GM12878 (cell line): ENCODE measurements around the gene RGS18. TPM values are rescaled to one million over a fixed set of nuclear protein-coding genes. Genes with fewer than 3 reads are reported as not detected.
"Not testable (repeated sequence)": the region's sequence is repeated elsewhere in the genome, so short reads cannot be mapped to it uniquely, and the experiment has no call there.

Source experiments
- ATAC-seq: fragments of 200-7000 bp; cut with Tn5 transposase; 3 replicates; pipeline ENCODE4 v1.9.1; 2020; ENCODE audit warnings: mild to moderate bottlenecking, moderate library complexity
- BruUV-seq: library from RNA; stranded (reverse); fragments of 400-500 nt; replicated peaks from 2 replicates; lab custom pipeline; 2021; lab: Mats Ljungman, UMichigan
- CTCF ChIA-PET: fragments of 300-600 bp; sonication (Branson Sonifier 250); formaldehyde crosslinking; extraction: SDS; loops from one replicate; lab custom pipeline; 2021; ENCODE audit warnings: inconsistent platforms; lab: Yijun Ruan, JAX
- POLR2A ChIA-PET: fragments of 350-600 bp; formaldehyde crosslinking; extraction: SDS; loops from one replicate; lab custom pipeline; 2021; ENCODE audit warnings: inconsistent platforms; lab: Charles Lee
- RAD21 ChIA-PET: fragments of 300-600 bp; sonication (Branson Sonifier 250); formaldehyde crosslinking; loops from one replicate; lab custom pipeline; 2023; ENCODE audit warnings: antibody characterized with exemption; ENCODE audit not compliant: unreplicated experiment; lab: Charles Lee
- SMC1A ChIA-PET: fragments of 300-600 bp; sonication (Branson Sonifier 250); formaldehyde crosslinking; loops from one replicate; lab custom pipeline; 2023; ENCODE audit not compliant: unreplicated experiment, uncharacterized antibody; lab: Charles Lee
- DNase-seq: peaks from one replicate; pipeline ENCODE4 v3.0.0-alpha.2; 2011; ENCODE audit warnings: low read depth, low spot score
- FAIRE-seq: peaks from 3 replicates; lab custom pipeline; 2011; peaks lifted over from hg19 to GRCh38; lab: Jason Lieb, UNC
- H2AFZ ChIP-seq: 2 replicates; pipeline ENCODE4 v1.6.0; 2011; ENCODE audit warnings: low read depth, low read length, control low read depth; ENCODE audit not compliant: control insufficient read depth
- H3K27ac ChIP-seq: 2 replicates; pipeline ENCODE4 v1.5.1; 2011; ENCODE audit warnings: control low read depth; ENCODE audit not compliant: control insufficient read depth, insufficient read depth
- H3K27me3 ChIP-seq, 2 experiments: replicated peaks in 1 of 2; 2 replicates each; pipeline versions ENCODE4 v1.6.0 to v1.6.1; 2011; ENCODE audit warnings: low read length in 1 of 2; ENCODE audit not compliant: control insufficient read depth in 2 of 2, insufficient read depth in 2 of 2
- H3K36me3 ChIP-seq, 2 experiments: 2 replicates each; pipeline ENCODE4 v1.5.1; 2011; ENCODE audit warnings: low read length in 1 of 2; ENCODE audit not compliant: control insufficient read depth in 2 of 2, insufficient read depth in 2 of 2
- H3K4me1 ChIP-seq: 2 replicates; pipeline ENCODE4 v1.6.1; 2011; ENCODE audit warnings: mild to moderate bottlenecking, low read length, moderate library complexity, mixed read lengths; ENCODE audit not compliant: control insufficient read depth, insufficient read depth
- H3K4me2 ChIP-seq: 2 replicates; pipeline ENCODE4 v1.6.0; 2011; ENCODE audit warnings: control low read depth; ENCODE audit not compliant: control insufficient read depth, insufficient read depth
- H3K4me3 ChIP-seq: fragments of 200-600 bp; sonication (generic); 2 replicates; pipeline ENCODE4 v1.5.1; 2016
- H3K79me2 ChIP-seq: 2 replicates; pipeline ENCODE4 v1.6.0; 2011; ENCODE audit warnings: low read length; ENCODE audit not compliant: control insufficient read depth, insufficient read depth
- H3K9ac ChIP-seq: 2 replicates; pipeline ENCODE4 v1.8.0; 2011; ENCODE audit warnings: low read length, control low read depth, mixed read lengths; ENCODE audit not compliant: control insufficient read depth, insufficient read depth
- H3K9me3 ChIP-seq: replicated peaks from 3 replicates; pipeline ENCODE4 v1.5.1; 2011; ENCODE audit warnings: mild to moderate bottlenecking, low read length; ENCODE audit not compliant: control insufficient read depth, insufficient read depth
- H4K20me1 ChIP-seq: 2 replicates; pipeline ENCODE4 v1.6.0; 2011; ENCODE audit not compliant: control insufficient read depth, insufficient read depth
- E4F1 ChIP-seq: fragments of 450-650 bp; IDR thresholded peaks from 2 replicates; pipeline ENCODE4 v1.6.1; 2018; ENCODE audit warnings: borderline replicate concordance, mild to moderate bottlenecking; ENCODE audit not compliant: partially characterized antibody
- NR2F1 ChIP-seq: fragments of 450-650 bp; conservative IDR thresholded peaks from 2 replicates; pipeline ENCODE4 v1.6.1; 2017; ENCODE audit warnings: mild to moderate bottlenecking
- PAX5 ChIP-seq: IDR thresholded peaks from 2 replicates; pipeline ENCODE4 v1.6.1; 2011; ENCODE audit warnings: low read depth, low read length, borderline replicate concordance
- POLR2AphosphoS2 ChIP-seq: IDR thresholded peaks from 2 replicates; pipeline ENCODE4 v1.6.1; 2011; ENCODE audit warnings: low read depth, mild to moderate bottlenecking, low read length, improper control_type of control experiment, moderate library complexity
- RAD21 ChIP-seq: IDR thresholded peaks from 2 replicates; pipeline ENCODE4 v1.6.1; 2011; ENCODE audit warnings: mild to moderate bottlenecking, low read depth, low read length, moderate library complexity; ENCODE audit not compliant: insufficient read depth
- SP1 ChIP-seq: IDR thresholded peaks from one replicate; pipeline ENCODE4 v1.6.1; 2011; ENCODE audit warnings: low read depth, low read length
- SREBF1 ChIP-seq: IDR thresholded peaks from 2 replicates; pipeline ENCODE4 v1.6.1; 2012; ENCODE audit warnings: mild to moderate bottlenecking, low read length
- TBL1XR1 ChIP-seq: IDR thresholded peaks from 2 replicates; pipeline ENCODE4 v1.6.1; 2012; ENCODE audit warnings: low read depth, low read length, improper control_type of control experiment
- ZBED1 ChIP-seq: IDR thresholded peaks from 2 replicates; pipeline ENCODE4 v1.6.1; 2016; ENCODE audit warnings: borderline replicate concordance
- WGBS: methylation state at CpG from one replicate; pipeline ENCODE4 v1.1.6; 2016; ENCODE audit warnings: low lambda C conversion rate; ENCODE audit not compliant: insufficient replicate concordance, insufficient coverage; ENCODE audit errors: missing lambda C conversion rate; 5-methylcytosine and 5-hydroxymethylcytosine counted together
- in situ Hi-C: fragments of 300-500 bp; cut with MboI; formaldehyde crosslinking; loops from 9 replicates; pipeline ENCODE4 v1.14.3; 2018; ENCODE audit warnings: mixed read lengths
- intact Hi-C: fragments of 100-400 bp; cut with micrococcal nuclease; formaldehyde crosslinking; loops from one replicate; pipeline ENCODE4 v1.14.2; 2022; ENCODE audit not compliant: unreplicated experiment
- polyA plus RNA-seq, 11 experiments: library from polyadenylated mRNA; depleted of rRNA in 4 of 11; unstranded in 6 of 11; stranded (reverse) in 5 of 11; fragments of >200 nt; fragmentation: Nextera tagmentation in 4 of 11; fragmentation: Illumina TruSeq in 1 of 11; extraction: Ambion mirVana in 4 of 11; extraction: Trizol in 1 of 11; gene quantifications; 1 replicate in 1 of 11; 2 replicates in 10 of 11; pipeline versions ENCODE4 v1.2.1 to v1.2.3, GENCODE V29; 2011 to 2016; ENCODE audit warnings: inconsistent platforms in 2 of 11, missing spikeins in 2 of 11, low read depth in 1 of 11
- total RNA-seq, 4 experiments: library from RNA; depleted of rRNA in 3 of 4; stranded (reverse); fragments of >200 nt in 3 of 4; fragmentation: Illumina TruSeq in 1 of 4; extraction: Trizol in 1 of 4; gene quantifications; 2 replicates each; pipeline versions ENCODE4 v1.2.1 to v1.2.3, GENCODE V29; 2013 to 2021
- TF ChIP-seq, protein P1 (sequence below): fragments of 450-650 bp; IDR thresholded peaks from 2 replicates; pipeline ENCODE4 v1.6.1; 2016; ENCODE audit warnings: mild to moderate bottlenecking
- TF ChIP-seq, protein P2 (sequence below): IDR thresholded peaks from 2 replicates; pipeline ENCODE4 v1.6.1; 2012; ENCODE audit warnings: mild to moderate bottlenecking, low read depth, low read length

Gene RGS18
- total and polyA plus RNA-seq, 10 of the 15 experiments (the other 5 are each of a cell fraction or from before 2014, with no cell fraction given): not detected

DNA sequence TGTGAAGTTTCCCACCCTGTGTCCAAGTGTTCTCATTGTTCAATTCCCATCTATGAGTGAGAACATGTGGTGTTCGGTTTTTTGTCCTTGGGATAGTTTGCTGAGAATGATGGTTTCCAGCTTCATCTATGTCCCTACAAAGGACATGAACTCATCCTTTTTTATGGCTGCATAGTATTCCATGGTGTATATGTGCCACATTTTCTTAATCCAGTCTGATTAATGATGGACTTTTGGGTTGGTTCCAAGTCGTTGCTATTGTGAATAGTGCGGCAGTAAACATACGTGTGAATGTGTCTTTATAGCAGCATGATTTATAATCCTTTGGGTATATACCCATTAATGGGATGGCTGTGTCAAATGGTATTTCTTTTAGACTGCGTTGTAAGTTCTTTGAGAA, 27.4 kb upstream of the RGS18 start:
- WGBS: 43% methylated on average over 5 of the region's 5 CpGs
- H4K20me1 ChIP-seq, ATAC-seq, H3K27ac ChIP-seq, H3K9me3 ChIP-seq, CTCF ChIA-PET, H2AFZ ChIP-seq, H3K4me1 ChIP-seq, POLR2A ChIA-PET, DNase-seq, intact Hi-C loops, in situ Hi-C loops, FAIRE-seq, BruUV-seq, RAD21 ChIA-PET, SMC1A ChIA-PET, H3K27me3 ChIP-seq, H3K9ac ChIP-seq, H3K4me2 ChIP-seq, H3K36me3 ChIP-seq, H3K79me2 ChIP-seq, H3K4me3 ChIP-seq: not testable (repeated sequence)

- in situ Hi-C loops (no loop called here), intact Hi-C loops (no loop called here)
- SMC1A ChIA-PET: no interaction called here
- RAD21 ChIA-PET: no interaction called here
- H3K27me3 ChIP-seq: no peaks in the 10 kb centered on the region
- CTCF ChIA-PET: no interaction called here
- BruUV-seq: no TSS peak
- POLR2A ChIA-PET: no interaction called here
- H3K27ac ChIP-seq: no peak overlapping the region
- WGBS: 4% methylated on average over 4 of the region's 4 CpGs
- no peaks in the 10 kb centered on the region for H3K36me3 ChIP-seq
- no peak overlapping the region for H3K4me3 ChIP-seq
- no peaks in the 10 kb centered on the region for H3K9me3 ChIP-seq
- DNase-seq: no peak
- H2AFZ ChIP-seq: no peak overlapping the region
- no peak overlapping the region for H3K9ac ChIP-seq
- no peaks in the 10 kb centered on the region for H3K79me2 ChIP-seq
- H3K4me2 ChIP-seq: no peak overlapping the region
- H3K4me1 ChIP-seq: no peaks in the 10 kb centered on the region
- FAIRE-seq: no peak
- no peaks in the 10 kb centered on the region for H4K20me1 ChIP-seq
- no peak for ATAC-seq
- TF ChIP-seq PAX5 (no peak), RAD21 (no peak), SREBF1 (no peak), TBL1XR1 (no peak), ZBED1 (no peak), NR2F1 (no peak), E4F1 (no peak), POLR2AphosphoS2 (no peak), SP1 (no peak)
- TF ChIP-seq, protein P1, sequence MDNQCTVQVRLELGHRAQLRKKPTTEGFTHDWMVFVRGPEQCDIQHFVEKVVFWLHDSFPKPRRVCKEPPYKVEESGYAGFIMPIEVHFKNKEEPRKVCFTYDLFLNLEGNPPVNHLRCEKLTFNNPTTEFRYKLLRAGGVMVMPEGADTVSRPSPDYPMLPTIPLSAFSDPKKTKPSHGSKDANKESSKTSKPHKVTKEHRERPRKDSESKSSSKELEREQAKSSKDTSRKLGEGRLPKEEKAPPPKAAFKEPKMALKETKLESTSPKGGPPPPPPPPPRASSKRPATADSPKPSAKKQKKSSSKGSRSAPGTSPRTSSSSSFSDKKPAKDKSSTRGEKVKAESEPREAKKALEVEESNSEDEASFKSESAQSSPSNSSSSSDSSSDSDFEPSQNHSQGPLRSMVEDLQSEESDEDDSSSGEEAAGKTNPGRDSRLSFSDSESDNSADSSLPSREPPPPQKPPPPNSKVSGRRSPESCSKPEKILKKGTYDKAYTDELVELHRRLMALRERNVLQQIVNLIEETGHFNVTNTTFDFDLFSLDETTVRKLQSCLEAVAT: no peak
- TF ChIP-seq, protein P2, sequence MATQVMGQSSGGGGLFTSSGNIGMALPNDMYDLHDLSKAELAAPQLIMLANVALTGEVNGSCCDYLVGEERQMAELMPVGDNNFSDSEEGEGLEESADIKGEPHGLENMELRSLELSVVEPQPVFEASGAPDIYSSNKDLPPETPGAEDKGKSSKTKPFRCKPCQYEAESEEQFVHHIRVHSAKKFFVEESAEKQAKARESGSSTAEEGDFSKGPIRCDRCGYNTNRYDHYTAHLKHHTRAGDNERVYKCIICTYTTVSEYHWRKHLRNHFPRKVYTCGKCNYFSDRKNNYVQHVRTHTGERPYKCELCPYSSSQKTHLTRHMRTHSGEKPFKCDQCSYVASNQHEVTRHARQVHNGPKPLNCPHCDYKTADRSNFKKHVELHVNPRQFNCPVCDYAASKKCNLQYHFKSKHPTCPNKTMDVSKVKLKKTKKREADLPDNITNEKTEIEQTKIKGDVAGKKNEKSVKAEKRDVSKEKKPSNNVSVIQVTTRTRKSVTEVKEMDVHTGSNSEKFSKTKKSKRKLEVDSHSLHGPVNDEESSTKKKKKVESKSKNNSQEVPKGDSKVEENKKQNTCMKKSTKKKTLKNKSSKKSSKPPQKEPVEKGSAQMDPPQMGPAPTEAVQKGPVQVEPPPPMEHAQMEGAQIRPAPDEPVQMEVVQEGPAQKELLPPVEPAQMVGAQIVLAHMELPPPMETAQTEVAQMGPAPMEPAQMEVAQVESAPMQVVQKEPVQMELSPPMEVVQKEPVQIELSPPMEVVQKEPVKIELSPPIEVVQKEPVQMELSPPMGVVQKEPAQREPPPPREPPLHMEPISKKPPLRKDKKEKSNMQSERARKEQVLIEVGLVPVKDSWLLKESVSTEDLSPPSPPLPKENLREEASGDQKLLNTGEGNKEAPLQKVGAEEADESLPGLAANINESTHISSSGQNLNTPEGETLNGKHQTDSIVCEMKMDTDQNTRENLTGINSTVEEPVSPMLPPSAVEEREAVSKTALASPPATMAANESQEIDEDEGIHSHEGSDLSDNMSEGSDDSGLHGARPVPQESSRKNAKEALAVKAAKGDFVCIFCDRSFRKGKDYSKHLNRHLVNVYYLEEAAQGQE: no peak
These were observed 26.3 kb upstream of the RGS18 start for GRCh38 chr1:192131914-192132313.
